Ishikawa (cell line): ENCODE data around the gene TMCO1.

Experiments
- CEBPB ChIP-seq: IDR thresholded peaks from 2 replicates; pipeline ENCODE4 v1.6.1; 2012
- CREB1 ChIP-seq: IDR thresholded peaks from 2 replicates; pipeline ENCODE4 v1.6.1; 2012; ENCODE audit warnings: low read depth
- EGR1 ChIP-seq: IDR thresholded peaks from 2 replicates; pipeline ENCODE4 v1.6.1; 2012
- EP300 ChIP-seq: IDR thresholded peaks from 2 replicates; pipeline ENCODE4 v1.6.1; 2012; ENCODE audit warnings: borderline replicate concordance
- FOXM1 ChIP-seq: IDR thresholded peaks from 2 replicates; pipeline ENCODE4 v1.6.1; 2012; ENCODE audit warnings: low read depth, borderline replicate concordance
- MAX ChIP-seq: IDR thresholded peaks from 2 replicates; pipeline ENCODE4 v1.6.1; 2012
- NFIC ChIP-seq: IDR thresholded peaks from 2 replicates; pipeline ENCODE4 v1.6.1; 2012
- RAD21 ChIP-seq: IDR thresholded peaks from 2 replicates; pipeline ENCODE4 v1.6.1; 2012; ENCODE audit warnings: low read depth
- TAF1 ChIP-seq: IDR thresholded peaks from 2 replicates; pipeline ENCODE4 v1.6.1; 2012; ENCODE audit warnings: low read depth, mild to moderate bottlenecking
- TCF12 ChIP-seq: IDR thresholded peaks from 2 replicates; pipeline ENCODE4 v1.6.1; 2012; ENCODE audit warnings: low read depth
- TEAD4 ChIP-seq: IDR thresholded peaks from 2 replicates; pipeline ENCODE4 v1.6.1; 2012
- YY1 ChIP-seq: IDR thresholded peaks from 2 replicates; pipeline ENCODE4 v1.6.1; 2012; ENCODE audit warnings: low read depth
- ZBTB7A ChIP-seq: IDR thresholded peaks from 2 replicates; pipeline ENCODE4 v1.6.1; 2012; ENCODE audit warnings: low read depth
- TF ChIP-seq, protein P1 (sequence below): IDR thresholded peaks from 2 replicates; pipeline ENCODE4 v1.6.1; 2012
- TF ChIP-seq, protein P2 (sequence below): IDR thresholded peaks from 2 replicates; pipeline ENCODE4 v1.6.1; 2012; ENCODE audit warnings: low read depth, mild to moderate bottlenecking

Gene TMCO1

DNA sequence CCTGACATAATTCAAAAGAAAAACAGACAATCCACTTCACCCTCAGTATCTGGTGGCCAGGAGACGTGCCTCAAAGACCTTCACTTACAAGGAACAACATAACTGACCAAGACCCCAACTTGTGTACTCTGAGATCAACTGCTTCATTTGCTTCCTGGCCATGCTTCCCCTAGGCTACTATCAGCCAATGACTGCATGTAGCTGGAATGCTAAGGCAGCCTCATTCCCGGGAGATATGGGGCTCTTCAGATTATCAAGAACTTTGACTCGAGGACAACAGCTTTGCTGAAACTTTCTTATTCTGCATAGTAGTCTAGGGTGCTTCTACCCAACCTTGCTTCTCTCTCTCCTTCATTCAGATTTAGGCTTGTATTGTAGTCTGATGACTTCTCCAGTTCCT, 47.1 kb upstream of the TMCO1 start:
- TF ChIP-seq EGR1 (no peak), TCF12 (no peak), YY1 (no peak), CEBPB (no peak), MAX (no peak), FOXM1 (no peak), TAF1 (no peak), ZBTB7A (no peak), CREB1 (no peak), NFIC (no peak), RAD21 (no peak), TEAD4 (no peak), EP300 (no peak)
- TF ChIP-seq, protein P1, sequence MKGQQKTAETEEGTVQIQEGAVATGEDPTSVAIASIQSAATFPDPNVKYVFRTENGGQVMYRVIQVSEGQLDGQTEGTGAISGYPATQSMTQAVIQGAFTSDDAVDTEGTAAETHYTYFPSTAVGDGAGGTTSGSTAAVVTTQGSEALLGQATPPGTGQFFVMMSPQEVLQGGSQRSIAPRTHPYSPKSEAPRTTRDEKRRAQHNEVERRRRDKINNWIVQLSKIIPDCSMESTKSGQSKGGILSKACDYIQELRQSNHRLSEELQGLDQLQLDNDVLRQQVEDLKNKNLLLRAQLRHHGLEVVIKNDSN = no peak
- TF ChIP-seq, protein P2, sequence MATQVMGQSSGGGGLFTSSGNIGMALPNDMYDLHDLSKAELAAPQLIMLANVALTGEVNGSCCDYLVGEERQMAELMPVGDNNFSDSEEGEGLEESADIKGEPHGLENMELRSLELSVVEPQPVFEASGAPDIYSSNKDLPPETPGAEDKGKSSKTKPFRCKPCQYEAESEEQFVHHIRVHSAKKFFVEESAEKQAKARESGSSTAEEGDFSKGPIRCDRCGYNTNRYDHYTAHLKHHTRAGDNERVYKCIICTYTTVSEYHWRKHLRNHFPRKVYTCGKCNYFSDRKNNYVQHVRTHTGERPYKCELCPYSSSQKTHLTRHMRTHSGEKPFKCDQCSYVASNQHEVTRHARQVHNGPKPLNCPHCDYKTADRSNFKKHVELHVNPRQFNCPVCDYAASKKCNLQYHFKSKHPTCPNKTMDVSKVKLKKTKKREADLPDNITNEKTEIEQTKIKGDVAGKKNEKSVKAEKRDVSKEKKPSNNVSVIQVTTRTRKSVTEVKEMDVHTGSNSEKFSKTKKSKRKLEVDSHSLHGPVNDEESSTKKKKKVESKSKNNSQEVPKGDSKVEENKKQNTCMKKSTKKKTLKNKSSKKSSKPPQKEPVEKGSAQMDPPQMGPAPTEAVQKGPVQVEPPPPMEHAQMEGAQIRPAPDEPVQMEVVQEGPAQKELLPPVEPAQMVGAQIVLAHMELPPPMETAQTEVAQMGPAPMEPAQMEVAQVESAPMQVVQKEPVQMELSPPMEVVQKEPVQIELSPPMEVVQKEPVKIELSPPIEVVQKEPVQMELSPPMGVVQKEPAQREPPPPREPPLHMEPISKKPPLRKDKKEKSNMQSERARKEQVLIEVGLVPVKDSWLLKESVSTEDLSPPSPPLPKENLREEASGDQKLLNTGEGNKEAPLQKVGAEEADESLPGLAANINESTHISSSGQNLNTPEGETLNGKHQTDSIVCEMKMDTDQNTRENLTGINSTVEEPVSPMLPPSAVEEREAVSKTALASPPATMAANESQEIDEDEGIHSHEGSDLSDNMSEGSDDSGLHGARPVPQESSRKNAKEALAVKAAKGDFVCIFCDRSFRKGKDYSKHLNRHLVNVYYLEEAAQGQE = no peak

DNA sequence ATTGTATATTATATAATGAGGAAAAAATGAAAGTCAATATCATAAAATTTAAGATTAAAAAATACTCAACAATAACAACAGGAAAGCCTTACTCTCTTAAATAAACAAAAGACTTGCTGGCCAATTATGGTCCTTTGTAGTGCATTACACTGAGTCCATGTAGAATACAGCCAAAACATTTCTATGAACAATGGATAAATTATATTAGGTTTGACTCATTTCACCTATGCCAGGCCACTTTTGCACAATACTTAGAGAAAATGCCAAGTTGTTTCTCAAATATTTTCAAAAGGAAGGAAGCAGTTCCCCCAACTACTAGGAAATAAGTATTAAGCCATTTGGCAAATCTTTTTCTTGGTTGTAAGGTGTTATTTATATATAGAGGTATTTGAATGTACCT, 38.9 kb upstream of the TMCO1 start:
- TF ChIP-seq YY1 (no peak), TAF1 (no peak), TEAD4 (no peak), RAD21 (no peak), EGR1 (no peak), CEBPB (no peak), MAX (no peak), TCF12 (no peak), NFIC (no peak), EP300 (no peak), ZBTB7A (no peak), CREB1 (no peak), FOXM1 (no peak)
- TF ChIP-seq, protein P2 = no peak
- TF ChIP-seq, protein P1 = no peak

DNA sequence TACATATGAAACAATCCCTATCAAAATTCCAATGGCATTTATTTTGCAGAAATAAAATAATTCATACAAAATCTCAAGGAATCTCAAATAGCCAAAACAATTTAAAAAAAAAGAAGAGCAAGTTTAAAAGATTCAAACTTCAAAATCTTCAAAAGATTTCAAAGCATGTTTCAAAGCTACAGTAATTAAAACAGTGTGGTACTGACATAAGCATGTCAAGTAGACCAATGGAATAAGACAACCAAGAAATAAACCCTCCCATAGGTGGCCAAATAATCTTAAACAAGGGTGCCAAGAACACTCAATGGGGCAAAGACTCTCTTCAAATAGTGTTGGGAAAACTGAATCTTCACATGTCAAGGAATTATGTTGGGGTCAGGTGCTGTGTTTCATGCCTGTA, 30.7 kb upstream of the TMCO1 start:
- no peak for TF ChIP-seq TEAD4
- no peak for TF ChIP-seq EP300
- TF ChIP-seq YY1 = no peak
- TF ChIP-seq FOXM1 = no peak
- TF ChIP-seq, protein P1 = no peak
- no peak for TF ChIP-seq NFIC
- no peak for TF ChIP-seq TAF1
- TF ChIP-seq MAX = no peak
- no peak for TF ChIP-seq ZBTB7A
- TF ChIP-seq CEBPB = no peak
- no peak for TF ChIP-seq TCF12
- no peak for TF ChIP-seq CREB1
- no peak for TF ChIP-seq EGR1
- TF ChIP-seq, protein P2 = no peak
- TF ChIP-seq RAD21 = no peak

DNA sequence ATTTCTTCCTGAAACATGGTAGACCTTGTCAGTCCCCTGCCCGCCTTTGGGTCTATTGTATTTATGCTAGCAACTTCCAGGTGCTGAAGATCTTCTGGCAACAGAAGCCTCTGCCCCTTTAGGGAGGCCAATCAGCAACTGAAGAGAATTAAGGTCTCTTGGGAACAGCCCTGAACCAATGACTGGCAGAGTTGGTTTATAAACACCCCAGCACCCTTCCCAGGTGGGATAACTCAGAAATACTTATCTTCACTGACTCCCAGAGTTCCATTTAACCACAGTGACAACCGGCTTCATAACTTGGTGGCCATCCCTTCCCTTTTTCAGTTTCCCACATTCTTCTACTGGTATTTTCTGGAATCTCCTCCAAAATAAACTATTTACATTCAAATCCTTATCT, 27.2 kb upstream of the TMCO1 start:
- TF ChIP-seq, protein P1 = no peak
- no peak for TF ChIP-seq NFIC
- TF ChIP-seq YY1 = no peak
- no peak for TF ChIP-seq CREB1
- no peak for TF ChIP-seq TEAD4
- TF ChIP-seq EP300 = no peak
- TF ChIP-seq TAF1 = no peak
- no peak for TF ChIP-seq RAD21
- no peak for TF ChIP-seq CEBPB
- no peak for TF ChIP-seq EGR1
- TF ChIP-seq TCF12 = no peak
